ENCODE measurements around the gene RELL1. TPM values are rescaled to one million over a fixed set of nuclear protein-coding genes. Genes with fewer than 3 reads are reported as not detected.

The RELL1 gene
- total RNA-seq, 1 experiment from 2014 or later, result 45.3 TPM

DNA sequence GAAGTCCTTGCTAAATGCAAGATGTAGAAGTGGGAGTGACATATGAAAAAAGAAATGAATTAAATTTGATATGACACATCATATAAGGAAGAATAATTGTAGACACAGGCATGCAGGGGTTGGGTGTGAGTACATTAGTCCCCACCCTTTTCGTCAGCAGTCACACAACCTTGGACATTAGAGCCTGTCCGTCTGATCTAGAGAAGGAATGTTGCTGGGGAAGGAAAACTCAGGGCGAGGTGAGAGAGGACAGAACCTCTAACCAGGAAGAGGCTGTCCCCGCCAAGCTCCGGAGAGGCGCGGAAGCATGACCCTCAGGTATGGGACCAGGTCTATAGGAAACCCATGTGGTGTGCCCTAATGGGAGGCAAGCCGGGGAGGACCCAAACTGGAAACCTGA, 102.1 kb downstream of the RELL1 start:
- Mint-ChIP-seq H3K9me3 (ENCODE audit: unreplicated experiment) (peaks cover 10% of the 10 kb centered on the region), H3K4me1 (ENCODE audit: low read depth, unreplicated experiment) (peaks cover 15% of the 10 kb centered on the region), H3K27me3 (ENCODE audit: insufficient read depth, unreplicated experiment) (no peaks in the 10 kb centered on the region), H3K27ac (ENCODE audit: unreplicated experiment) (peak overlapping the region; percentile 89), H3K4me3 (ENCODE audit: unreplicated experiment) (peak overlapping the region; percentile 70), H3K36me3 (ENCODE audit: insufficient read depth, unreplicated experiment) (no peaks in the 10 kb centered on the region)
- Histone ChIP-seq H3K27me3 (replicated peaks; ENCODE audit: control insufficient read depth, insufficient read depth, low read length) (no peaks in the 10 kb centered on the region), H3K4me3 (ENCODE audit: low read depth, low read length) (peak overlapping the region; percentile 23), H3K4me1 (peaks cover 11% of the 10 kb centered on the region), H3K36me3 (ENCODE audit: control insufficient read depth, insufficient read depth, low read length) (no peaks in the 10 kb centered on the region), H3K9me3 (no peaks in the 10 kb centered on the region)
- CTCF ChIA-PET, result no interaction called here
- intact Hi-C loops (cut with micrococcal nuclease; ENCODE audit: unreplicated experiment), result no loop called here
- BruUV-seq (replicated peaks), result no TSS peak
- POLR2A ChIA-PET, result interaction anchor here (0.6 kb wide), 1 partner anchor 8 kb away, joined by 7 read pairs; no protein-coding TSS in a partner anchor
- peak; percentile 52 to 76 for DNase-seq
- TF ChIP-seq, protein P1, sequence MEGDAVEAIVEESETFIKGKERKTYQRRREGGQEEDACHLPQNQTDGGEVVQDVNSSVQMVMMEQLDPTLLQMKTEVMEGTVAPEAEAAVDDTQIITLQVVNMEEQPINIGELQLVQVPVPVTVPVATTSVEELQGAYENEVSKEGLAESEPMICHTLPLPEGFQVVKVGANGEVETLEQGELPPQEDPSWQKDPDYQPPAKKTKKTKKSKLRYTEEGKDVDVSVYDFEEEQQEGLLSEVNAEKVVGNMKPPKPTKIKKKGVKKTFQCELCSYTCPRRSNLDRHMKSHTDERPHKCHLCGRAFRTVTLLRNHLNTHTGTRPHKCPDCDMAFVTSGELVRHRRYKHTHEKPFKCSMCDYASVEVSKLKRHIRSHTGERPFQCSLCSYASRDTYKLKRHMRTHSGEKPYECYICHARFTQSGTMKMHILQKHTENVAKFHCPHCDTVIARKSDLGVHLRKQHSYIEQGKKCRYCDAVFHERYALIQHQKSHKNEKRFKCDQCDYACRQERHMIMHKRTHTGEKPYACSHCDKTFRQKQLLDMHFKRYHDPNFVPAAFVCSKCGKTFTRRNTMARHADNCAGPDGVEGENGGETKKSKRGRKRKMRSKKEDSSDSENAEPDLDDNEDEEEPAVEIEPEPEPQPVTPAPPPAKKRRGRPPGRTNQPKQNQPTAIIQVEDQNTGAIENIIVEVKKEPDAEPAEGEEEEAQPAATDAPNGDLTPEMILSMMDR (IDR thresholded peaks at IDR 0.05; ENCODE audit: insufficient read depth in 1 of 2, low read depth in 1 of 2, low read length in 1 of 2, severe bottlenecking in 1 of 2, unreplicated experiment in 1 of 2), result no peak

DNA sequence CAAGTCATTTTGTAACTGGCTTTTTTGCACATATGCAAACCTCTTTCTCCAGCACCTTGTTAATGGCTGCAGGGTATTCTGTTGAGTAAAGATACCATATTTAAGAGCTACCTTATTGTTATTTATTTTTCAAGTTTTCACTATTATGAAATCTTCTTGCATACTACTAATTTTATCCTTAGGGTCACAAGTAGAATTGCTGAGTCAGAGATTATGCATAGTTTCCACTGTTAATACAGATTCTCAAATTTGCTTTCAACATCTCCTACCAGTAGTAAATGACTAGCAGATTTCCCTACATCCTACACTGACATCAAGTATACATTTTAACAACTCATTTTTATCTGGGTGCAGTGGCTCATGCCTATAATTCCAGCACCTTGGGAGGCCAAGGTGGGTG, 112.6 kb downstream of the RELL1 start:
- H3K4me3 ChIP-seq (ENCODE audit: low read depth, low read length), result no peak overlapping the region
- no peaks in the 10 kb centered on the region for H3K4me1 ChIP-seq
- no TSS peak for BruUV-seq (replicated peaks)
- DNase-seq, result no peak
- H3K4me1 Mint-ChIP-seq (ENCODE audit: low read depth, unreplicated experiment), result peaks cover 8% of the 10 kb centered on the region
- peaks cover 15% of the 10 kb centered on the region for H3K36me3 Mint-ChIP-seq (ENCODE audit: insufficient read depth, unreplicated experiment)
- ChIA-PET POLR2A (no interaction called here), CTCF (no interaction called here)
- no peaks in the 10 kb centered on the region for H3K27me3 Mint-ChIP-seq (ENCODE audit: insufficient read depth, unreplicated experiment)
- H3K9me3 ChIP-seq, result no peaks in the 10 kb centered on the region
- no peak overlapping the region for H3K27ac Mint-ChIP-seq (ENCODE audit: unreplicated experiment)
- H3K27me3 ChIP-seq (replicated peaks; ENCODE audit: control insufficient read depth, insufficient read depth, low read length), result no peaks in the 10 kb centered on the region
- TF ChIP-seq, protein P1 (IDR thresholded peaks at IDR 0.05; ENCODE audit: insufficient read depth in 1 of 2, low read depth in 1 of 2, low read length in 1 of 2, severe bottlenecking in 1 of 2, unreplicated experiment in 1 of 2), result no peak
- intact Hi-C loops (cut with micrococcal nuclease; ENCODE audit: unreplicated experiment), result no loop called here
- peaks cover 24% of the 10 kb centered on the region for H3K9me3 Mint-ChIP-seq (ENCODE audit: unreplicated experiment)
- no peak overlapping the region for H3K4me3 Mint-ChIP-seq (ENCODE audit: unreplicated experiment)
- no peaks in the 10 kb centered on the region for H3K36me3 ChIP-seq (ENCODE audit: control insufficient read depth, insufficient read depth, low read length)

DNA sequence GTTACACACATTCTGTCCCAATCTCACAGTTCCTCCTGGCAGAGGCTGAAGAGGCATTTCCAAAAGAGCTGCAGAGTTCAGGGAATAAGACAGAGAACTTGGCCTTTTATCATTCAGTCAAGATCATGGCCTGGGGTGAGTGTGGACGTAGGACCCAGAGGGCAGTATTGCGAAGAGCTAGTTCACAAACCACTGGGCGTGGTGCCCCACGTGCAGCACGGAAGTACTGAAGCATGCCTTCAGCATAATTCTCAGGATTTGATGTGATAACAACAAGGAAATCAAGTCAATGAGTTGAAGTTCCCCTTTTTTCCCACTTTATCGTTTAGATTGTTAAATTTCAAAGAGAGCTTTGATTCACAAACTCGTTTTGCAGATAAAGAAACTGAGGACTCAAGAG, 117.7 kb downstream of the RELL1 start:
- TF ChIP-seq, protein P1 (IDR thresholded peaks at IDR 0.05; ENCODE audit: insufficient read depth in 1 of 2, low read depth in 1 of 2, low read length in 1 of 2, severe bottlenecking in 1 of 2, unreplicated experiment in 1 of 2), result no peak
- H3K27me3 Mint-ChIP-seq (ENCODE audit: insufficient read depth, unreplicated experiment), result no peaks in the 10 kb centered on the region
- H3K4me1 Mint-ChIP-seq (ENCODE audit: low read depth, unreplicated experiment), result peaks cover 12% of the 10 kb centered on the region
- peaks cover 13% of the 10 kb centered on the region for H3K36me3 Mint-ChIP-seq (ENCODE audit: insufficient read depth, unreplicated experiment)
- Histone ChIP-seq H3K9me3 (no peaks in the 10 kb centered on the region), H3K4me1 (no peaks in the 10 kb centered on the region), H3K27me3 (replicated peaks; ENCODE audit: control insufficient read depth, insufficient read depth, low read length) (no peaks in the 10 kb centered on the region), H3K36me3 (ENCODE audit: control insufficient read depth, insufficient read depth, low read length) (no peaks in the 10 kb centered on the region), H3K4me3 (ENCODE audit: low read depth, low read length) (no peak overlapping the region)
- H3K27ac Mint-ChIP-seq (ENCODE audit: unreplicated experiment), result no peak overlapping the region
- DNase-seq, result no peak
- CTCF ChIA-PET, result interaction anchor here (0.9 to 1.5 kb wide), 2 partner anchors 25 to 116 kb away, joined by 3 to 4 read pairs; no protein-coding TSS in a partner anchor
- H3K9me3 Mint-ChIP-seq (ENCODE audit: unreplicated experiment), result no peaks in the 10 kb centered on the region
- no TSS peak for BruUV-seq (replicated peaks)
- intact Hi-C loops (cut with micrococcal nuclease; ENCODE audit: unreplicated experiment), result loop anchor here (5.0 kb wide), 1 partner anchor 136 kb away; no protein-coding TSS in a partner anchor
- POLR2A ChIA-PET, result no interaction called here
- H3K4me3 Mint-ChIP-seq (ENCODE audit: unreplicated experiment), result no peak overlapping the region

Data from Caco-2 (cell line).